Mesangial cell (primary cell): ENCODE data around the gene SIM1. TPM values are rescaled to one million over a fixed set of nuclear protein-coding genes. Genes with fewer than 3 reads are reported as not detected.

Experiments used
- total RNA-seq: library from RNA; depleted of rRNA; stranded (reverse); fragments of >200 nt; gene quantifications from 2 replicates; pipeline ENCODE4 v1.2.3, GENCODE V29; 2015

SIM1 gene
- 0.65 and 3.3 TPM in 2 replicates for total RNA-seq

GRCh38 chr6:100464903-100465700, at the start of gene SIM1:
Gene SIM1, minus strand, starts transcription at chr6:100464921. Its CDS starts 1,453 bp downstream, at chr6:100463468.

